CD4-positive, alpha-beta T cell (primary cell): ENCODE data around the gene BTAF1. TPM values are rescaled to one million over a fixed set of nuclear protein-coding genes. Genes with fewer than 3 reads are reported as not detected.

Experiments
- ATAC-seq: fragments of 200-7000 bp; cut with Tn5 transposase; one replicate; pipeline ENCODE4 v1.10.0; 2022; ENCODE audit warnings: mild to moderate bottlenecking; ENCODE audit not compliant: poor library complexity
- CTCF ChIA-PET: fragments of 350-600 bp; sonication (Branson Sonifier 250); formaldehyde crosslinking; loops from one replicate; lab custom pipeline; 2021; ENCODE audit warnings: antibody characterized with exemption, inconsistent platforms; lab: Charles Lee
- POLR2A ChIA-PET: fragments of 350-600 bp; sonication (Branson Sonifier 250); formaldehyde crosslinking; loops from one replicate; lab custom pipeline; 2021; ENCODE audit warnings: antibody characterized with exemption, inconsistent platforms; lab: Charles Lee
- DNase-seq, 14 experiments: peaks; one replicate each; pipeline ENCODE4 v3.0.0-alpha.2; 2013 to 2020; ENCODE audit warnings: mixed read lengths in 2 of 14
- H3K27ac ChIP-seq, 2 donors: one replicate each; pipeline versions ENCODE4 v1.5.1 to v1.7.0; 2013; ENCODE audit warnings: low read length in 2 of 2, low read depth in 1 of 2, mild to moderate bottlenecking in 1 of 2
- H3K27me3 ChIP-seq, 2 experiments: 1 replicate in 1 of 2; 2 replicates in 1 of 2; pipeline versions ENCODE4 v1.6.1 to v1.7.0; 2013; ENCODE audit warnings: low read length in 2 of 2, control low read depth in 1 of 2, mild to moderate bottlenecking in 1 of 2, moderate library complexity in 1 of 2; ENCODE audit not compliant: insufficient read depth in 2 of 2, control insufficient read depth in 1 of 2
- H3K36me3 ChIP-seq: one replicate; pipeline ENCODE4 v1.6.1; 2013; ENCODE audit warnings: low read length, control low read depth; ENCODE audit not compliant: insufficient read depth
- H3K4me1 ChIP-seq: one replicate; pipeline ENCODE4 v1.6.1; 2013; ENCODE audit warnings: low read length, control low read depth; ENCODE audit not compliant: insufficient read depth
- H3K4me3 ChIP-seq: one replicate; pipeline ENCODE4 v1.5.1; 2013; ENCODE audit warnings: mild to moderate bottlenecking, low read length, moderate library complexity
- H3K9me3 ChIP-seq, 2 experiments: 1 replicate in 1 of 2; 2 replicates in 1 of 2; pipeline versions ENCODE4 v1.6.1 to v1.7.0; 2013; ENCODE audit warnings: low read length in 2 of 2, mild to moderate bottlenecking in 2 of 2, control low read depth in 1 of 2, moderate library complexity in 1 of 2; ENCODE audit not compliant: control insufficient read depth in 1 of 2, insufficient read depth in 1 of 2
- H3K27ac Mint-ChIP-seq: one replicate; pipeline ENCODE4 v1.8.0; 2020; ENCODE audit warnings: mixed read lengths
- H3K27me3 Mint-ChIP-seq: one replicate; pipeline ENCODE4 v1.8.0; 2021; ENCODE audit warnings: mixed read lengths
- H3K36me3 Mint-ChIP-seq: one replicate; pipeline ENCODE4 v1.8.0; 2021; ENCODE audit warnings: low read depth, mixed read lengths
- H3K4me1 Mint-ChIP-seq: one replicate; pipeline ENCODE4 v1.8.0; 2021; ENCODE audit warnings: low read depth, mixed read lengths
- H3K4me3 Mint-ChIP-seq: one replicate; pipeline ENCODE4 v1.8.0; 2020; ENCODE audit warnings: mild to moderate bottlenecking, mixed read lengths
- H3K9me3 Mint-ChIP-seq: one replicate; pipeline ENCODE4 v1.8.0; 2020; ENCODE audit warnings: mixed read lengths
- intact Hi-C, 2 experiments: fragments of 100-400 bp; cut with DNase I in 1 of 2; cut with micrococcal nuclease in 1 of 2; formaldehyde crosslinking; loops; one replicate each; pipeline versions ENCODE4 v1.15.1 to v1.9.0; 2023 to 2025; cut with DNase I, micrococcal nuclease
- total RNA-seq, 174 experiments: library from RNA in 2 of 174; stranded (reverse) in 2 of 174; gene quantifications; one replicate each; pipeline ENCODE4 v1.2.3 and lab custom pipeline; 2021 to 2026
- TF ChIP-seq, protein P1 (sequence below): fragments of 200-600 bp; IDR thresholded peaks from one replicate; pipeline ENCODE4 v1.8.0; 2022; ENCODE audit warnings: antibody characterized with exemption, mild to moderate bottlenecking

BTAF1 gene
- total RNA-seq, 2 experiments from 2014 or later, result 80.8 to 85.8 TPM

DNA sequence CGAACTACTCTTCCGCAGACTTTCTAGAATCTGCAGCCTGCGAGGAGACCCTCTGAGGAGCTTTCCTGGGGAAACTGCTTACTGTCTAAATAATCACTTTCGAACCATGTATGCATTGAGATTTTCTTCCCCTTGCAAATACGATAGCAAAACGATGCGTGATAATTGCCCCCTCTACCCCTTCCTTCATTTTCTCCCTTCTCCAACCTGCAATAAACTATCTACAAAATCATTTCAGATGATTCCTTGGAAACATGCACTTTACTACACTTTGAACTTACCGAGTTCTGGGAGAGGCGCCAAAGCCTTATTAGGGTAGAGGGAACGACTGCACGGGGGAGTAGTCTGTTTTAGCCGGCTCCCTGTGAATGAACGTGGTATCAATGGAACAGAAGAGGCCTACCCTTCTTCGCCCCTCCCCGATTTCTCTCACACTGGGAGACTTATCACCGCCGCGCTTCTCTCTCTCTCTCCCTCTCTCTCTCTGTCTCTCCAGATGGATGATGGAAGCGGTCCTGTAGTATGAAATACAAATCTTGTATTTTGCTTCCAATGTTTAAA is 14.4 kb upstream of the BTAF1 start, which contains the start of gene FGFBP3:
Gene FGFBP3, minus strand, starts transcription at position 370 of the 561 bp plus-strand sequence. CDS start 517 bp downstream, outside the sequence.
- TF ChIP-seq, protein P1, sequence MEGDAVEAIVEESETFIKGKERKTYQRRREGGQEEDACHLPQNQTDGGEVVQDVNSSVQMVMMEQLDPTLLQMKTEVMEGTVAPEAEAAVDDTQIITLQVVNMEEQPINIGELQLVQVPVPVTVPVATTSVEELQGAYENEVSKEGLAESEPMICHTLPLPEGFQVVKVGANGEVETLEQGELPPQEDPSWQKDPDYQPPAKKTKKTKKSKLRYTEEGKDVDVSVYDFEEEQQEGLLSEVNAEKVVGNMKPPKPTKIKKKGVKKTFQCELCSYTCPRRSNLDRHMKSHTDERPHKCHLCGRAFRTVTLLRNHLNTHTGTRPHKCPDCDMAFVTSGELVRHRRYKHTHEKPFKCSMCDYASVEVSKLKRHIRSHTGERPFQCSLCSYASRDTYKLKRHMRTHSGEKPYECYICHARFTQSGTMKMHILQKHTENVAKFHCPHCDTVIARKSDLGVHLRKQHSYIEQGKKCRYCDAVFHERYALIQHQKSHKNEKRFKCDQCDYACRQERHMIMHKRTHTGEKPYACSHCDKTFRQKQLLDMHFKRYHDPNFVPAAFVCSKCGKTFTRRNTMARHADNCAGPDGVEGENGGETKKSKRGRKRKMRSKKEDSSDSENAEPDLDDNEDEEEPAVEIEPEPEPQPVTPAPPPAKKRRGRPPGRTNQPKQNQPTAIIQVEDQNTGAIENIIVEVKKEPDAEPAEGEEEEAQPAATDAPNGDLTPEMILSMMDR, result peak; percentile 20
- Mint-ChIP-seq H3K9me3 (no peaks in the 10 kb centered on the region), H3K27ac (peak within 1 kb of the TSS; percentile 86), H3K36me3 (peaks cover 14% of the 10 kb centered on the region), H3K4me3 (peak within 1 kb of the TSS; percentile 87), H3K4me1 (peaks cover 28% of the 10 kb centered on the region), H3K27me3 (peaks cover 13% of the 10 kb centered on the region)
- intact Hi-C loops, result loop anchor here (2.0 to 10.0 kb wide), 6 partner anchors 14 to 610 kb away; partner anchors contain the start of genes BTAF1 (in 1 of the 2), CPEB3 (in 1 of the 2), HECTD2 (in 1 of the 2) and MARCHF5 (in 1 of the 2)
- no peaks in the 10 kb centered on the region for H3K27me3 ChIP-seq
- ATAC-seq, result peak; percentile 21
- no peaks in the 10 kb centered on the region for H3K9me3 ChIP-seq
- H3K27ac ChIP-seq, result no peak within 1 kb of the TSS
- CTCF ChIA-PET, result interaction anchor here (0.8 to 2.7 kb wide), 11 partner anchors 10 to 154 kb away, joined by 3 to 24 read pairs (median 3); partner anchors contain the start of genes BTAF1 and TNKS2
- peak in 7 of 14 experiments; percentile 2 to 58 (median 38) for DNase-seq
- POLR2A ChIA-PET, result interaction anchor here (0.6 to 2.8 kb wide), 15 partner anchors 9 to 746 kb away, joined by 3 to 68 read pairs (median 7); partner anchors contain the start of genes BTAF1, CPEB3, MARCHF5 and TNKS2
- peaks cover 18% of the 10 kb centered on the region for H3K4me1 ChIP-seq
- H3K36me3 ChIP-seq, result no peaks in the 10 kb centered on the region
- peak within 1 kb of the TSS; percentile 64 for H3K4me3 ChIP-seq

DNA sequence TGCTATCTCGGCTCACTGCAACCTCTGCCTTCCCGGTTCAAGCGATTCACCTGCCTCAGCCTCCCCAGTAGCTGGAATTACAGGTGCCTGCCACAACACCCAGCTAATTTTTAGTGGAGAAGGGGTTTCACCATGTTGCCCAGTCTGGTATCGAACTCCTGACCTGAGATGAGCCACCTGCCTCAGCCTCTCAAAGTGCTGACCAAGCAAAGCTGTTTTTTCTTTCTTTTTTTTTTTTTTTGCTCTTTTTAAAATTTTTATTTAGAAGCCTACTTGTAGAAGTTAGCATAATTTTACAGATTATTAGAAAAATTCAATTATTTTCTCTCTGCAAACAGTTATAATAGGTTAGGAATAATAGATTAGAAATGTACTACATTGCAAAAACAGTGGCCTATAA is 13.1 kb upstream of the BTAF1 start:
- peaks cover 18% of the 10 kb centered on the region for H3K4me1 ChIP-seq
- DNase-seq, result no peak
- no peak overlapping the region for H3K27ac ChIP-seq
- TF ChIP-seq, protein P1, result no peak
- H3K9me3 Mint-ChIP-seq, result no peaks in the 10 kb centered on the region
- peaks cover 28% of the 10 kb centered on the region for H3K4me1 Mint-ChIP-seq
- H3K4me3 ChIP-seq, result no peak overlapping the region
- POLR2A ChIA-PET, result interaction anchor here (1.5 kb wide), 1 partner anchor 681 kb away, joined by 3 read pairs; no protein-coding TSS in a partner anchor
- intact Hi-C loops, result loop anchor here in 1 of 2 experiments (2.0 kb wide), 1 partner anchor 612 kb away; no protein-coding TSS in a partner anchor
- ATAC-seq, result no peak
- peaks cover 20% of the 10 kb centered on the region for H3K27me3 Mint-ChIP-seq
- H3K27ac Mint-ChIP-seq, result no peak overlapping the region
- H3K4me3 Mint-ChIP-seq, result no peak overlapping the region
- H3K36me3 ChIP-seq, result no peaks in the 10 kb centered on the region
- no peaks in the 10 kb centered on the region for H3K9me3 ChIP-seq
- no peaks in the 10 kb centered on the region for H3K27me3 ChIP-seq
- peaks cover 14% of the 10 kb centered on the region for H3K36me3 Mint-ChIP-seq
- CTCF ChIA-PET, result interaction anchor here (0.6 to 1.2 kb wide), 2 partner anchors 152 to 515 kb away, joined by 3 read pairs; no protein-coding TSS in a partner anchor

DNA sequence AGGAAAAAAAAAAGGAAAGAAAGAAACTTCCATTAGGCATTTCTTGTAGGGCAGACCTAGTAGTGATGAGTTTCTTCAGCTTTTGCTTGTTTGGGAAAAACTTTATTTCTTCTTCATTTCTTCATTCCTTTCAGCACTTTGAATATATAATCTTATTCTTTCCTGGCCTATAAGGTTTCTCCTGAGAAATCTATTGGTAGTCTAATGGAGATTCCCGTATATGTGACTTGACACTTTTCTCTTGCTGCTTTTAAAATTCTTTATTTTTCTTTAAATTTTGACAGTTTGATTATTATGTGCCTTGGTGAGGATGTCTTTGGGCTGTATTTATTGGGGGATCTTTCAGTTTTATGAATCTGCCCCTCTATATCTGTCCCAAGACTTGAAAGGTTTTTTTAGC is 3.9 kb upstream of the BTAF1 start:
- Mint-ChIP-seq H3K9me3 (no peaks in the 10 kb centered on the region), H3K4me3 (no peak overlapping the region), H3K27ac (no peak overlapping the region), H3K4me1 (peaks cover 15% of the 10 kb centered on the region), H3K36me3 (peaks cover 10% of the 10 kb centered on the region), H3K27me3 (peaks cover 28% of the 10 kb centered on the region)
- peaks cover 8% of the 10 kb centered on the region for H3K4me1 ChIP-seq
- peaks cover 6 to 8% of the 10 kb centered on the region in 2 experiments for H3K27me3 ChIP-seq
- no peak overlapping the region for H3K27ac ChIP-seq
- TF ChIP-seq, protein P1, result no peak
- DNase-seq, result no peak
- ATAC-seq, result no peak
- peaks cover 4 to 5% of the 10 kb centered on the region in 2 experiments for H3K9me3 ChIP-seq
- ChIA-PET POLR2A (no interaction called here), CTCF (no interaction called here)
- intact Hi-C loops, result loop anchor here (5.0 to 10.0 kb wide), 8 partner anchors 122 to 1575 kb away; partner anchors contain the start of genes RPP30 (in 2 of the 2), TNKS2 (in 2 of the 2), CEP55 (in 1 of the 2) and CPEB3 (in 1 of the 2)
- no peak overlapping the region for H3K4me3 ChIP-seq
- H3K36me3 ChIP-seq, result no peaks in the 10 kb centered on the region
